ENCODE data around the gene EIF4G1. TPM values are rescaled to one million over a fixed set of nuclear protein-coding genes. Genes with fewer than 3 reads are reported as not detected.

Gene EIF4G1
- total RNA-seq, 1 experiment from 2014 or later, result 496 TPM

- Histone ChIP-seq H3K79me2 (ENCODE audit: insufficient read depth, low read length) (peaks cover 75% of the 10 kb centered on the region), H4K20me1 (ENCODE audit: insufficient read depth) (peaks cover 33% of the 10 kb centered on the region; the same call in 1 of the 2 replicates), H3K4me3 (replicated peaks in 1 of 2; ENCODE audit: low read depth in 1 of 2, low read length in 2 of 2) (no peak overlapping the region), H3K4me1 (ENCODE audit: control insufficient read depth in 1 of 2, insufficient read depth in 2 of 2, low read length in 2 of 2) (peaks cover 46 to 62% of the 10 kb centered on the region in 2 experiments), H3K27me3 (ENCODE audit: insufficient read depth, low read length) (no peaks in the 10 kb centered on the region), H3K9me3 (ENCODE audit: control insufficient read depth in 1 of 2, insufficient read depth in 1 of 2, low read depth in 1 of 2, low read length in 2 of 2) (no peaks in the 10 kb centered on the region), H3K27ac (ENCODE audit: low read depth, low read length) (peak overlapping the region; percentile 87), H2AFZ (ENCODE audit: low read depth, low read length, poor library complexity, severe bottlenecking) (no peak overlapping the region), H3K36me3 (ENCODE audit: control insufficient read depth in 1 of 2, insufficient read depth in 2 of 2, low read length in 2 of 2) (peaks cover 21 to 46% of the 10 kb centered on the region in 2 experiments), H3K9me2 (ENCODE audit: insufficient read depth) (no peaks in the 10 kb centered on the region), H3K4me2 (ENCODE audit: low read length) (peak overlapping the region; percentile 82), H3K9ac (ENCODE audit: low read length) (peak overlapping the region; percentile 99; the same call in 1 of the 2 replicates)
- DNase-seq (ENCODE audit: low read depth, low spot score), result no peak
- ATAC-seq, result no peak
- 0 out of 2 replicates have a peak, but pooled peaks have one; percentile 1 for TF ChIP-seq POLR2AphosphoS5 (IDR thresholded peaks at IDR 0.05; ENCODE audit: low read depth, low read length)
- TF ChIP-seq SRF (IDR thresholded peaks at IDR 0.05; ENCODE audit: low read depth), result no peak
- POLR2A ChIA-PET, result interaction anchor here (0.9 kb wide), 1 partner anchor 28 kb away, joined by 3 read pairs; no protein-coding TSS in a partner anchor
- intact Hi-C loops (cut with micrococcal nuclease), result no loop called here
- RAD21 ChIA-PET (ENCODE audit: low non-redundant PET in 1 of 2, low total read pairs in 2 of 2, uncharacterized antibody in 2 of 2, unreplicated experiment in 2 of 2), result no interaction called here
- BruUV-seq (replicated peaks), result TSS peak; percentile 33
- CTCF ChIA-PET, result no interaction called here
These were observed 2.8 kb downstream of the EIF4G1 start for GRCh38 chr3:184317201-184317600.

DNA sequence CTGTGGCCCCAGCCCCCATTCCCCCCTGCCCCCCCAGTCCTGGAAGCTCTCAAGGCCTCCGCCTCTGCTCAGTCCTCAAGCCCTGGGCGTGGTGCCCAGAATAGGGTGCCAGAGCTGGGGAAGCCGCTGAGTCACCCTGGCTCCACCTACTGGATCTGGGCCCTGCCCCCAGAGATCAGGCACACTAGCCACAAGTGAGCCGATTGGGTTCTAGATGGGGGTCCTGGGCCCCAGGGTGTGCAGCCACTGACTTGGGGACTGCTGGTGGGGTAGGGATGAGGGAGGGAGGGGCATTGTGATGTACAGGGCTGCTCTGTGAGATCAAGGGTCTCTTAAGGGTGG lies 5.7 kb downstream of the EIF4G1 start:
- peak overlapping the region; percentile 59 for H3K9ac ChIP-seq (ENCODE audit: low read length)
- POLR2A ChIA-PET, result interaction anchor here (1.3 to 1.7 kb wide), 2 partner anchors 8 to 26 kb away, joined by 3 to 4 read pairs; no protein-coding TSS in a partner anchor
- peaks cover 44 to 55% of the 10 kb centered on the region in 2 experiments for H3K4me1 ChIP-seq (ENCODE audit: control insufficient read depth in 1 of 2, insufficient read depth in 2 of 2, low read length in 2 of 2)
- H3K4me2 ChIP-seq (ENCODE audit: low read length), result peak overlapping the region; percentile 82
- no TSS peak for BruUV-seq (replicated peaks)
- RAD21 ChIA-PET (ENCODE audit: low non-redundant PET in 1 of 2, low total read pairs in 2 of 2, uncharacterized antibody in 2 of 2, unreplicated experiment in 2 of 2), result no interaction called here
- H3K9me3 ChIP-seq (ENCODE audit: control insufficient read depth in 1 of 2, insufficient read depth in 1 of 2, low read depth in 1 of 2, low read length in 2 of 2), result no peaks in the 10 kb centered on the region
- H3K27me3 ChIP-seq (ENCODE audit: insufficient read depth, low read length), result no peaks in the 10 kb centered on the region
- TF ChIP-seq YY1 (IDR thresholded peaks at IDR 0.05; ENCODE audit: extremely low read depth, insufficient replicate concordance, low read depth, low read length) (peak; percentile 3), SP1 (IDR thresholded peaks at IDR 0.05; ENCODE audit: low read depth) (no peak), POLR2AphosphoS5 (IDR thresholded peaks at IDR 0.05; ENCODE audit: low read depth, low read length) (peak; percentile 47; the same call in 1 of the 2 replicates), REST (IDR thresholded peaks at IDR 0.05; ENCODE audit: low read depth) (no peak)
- TF ChIP-seq, protein P1, sequence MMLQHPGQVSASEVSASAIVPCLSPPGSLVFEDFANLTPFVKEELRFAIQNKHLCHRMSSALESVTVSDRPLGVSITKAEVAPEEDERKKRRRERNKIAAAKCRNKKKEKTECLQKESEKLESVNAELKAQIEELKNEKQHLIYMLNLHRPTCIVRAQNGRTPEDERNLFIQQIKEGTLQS (IDR thresholded peaks at IDR 0.05), result no peak
- CTCF ChIA-PET, result interaction anchor here (1.0 to 1.4 kb wide), 2 partner anchors 31 to 70 kb away, joined by 4 read pairs; partner anchors contain the start of gene EEF1AKMT4
- no peak overlapping the region for H2AFZ ChIP-seq (ENCODE audit: low read depth, low read length, poor library complexity, severe bottlenecking)
- H3K9me2 ChIP-seq (ENCODE audit: insufficient read depth), result no peaks in the 10 kb centered on the region
- DNase-seq (ENCODE audit: low read depth, low spot score), result peak; percentile 83
- H3K79me2 ChIP-seq (ENCODE audit: insufficient read depth, low read length), result peaks cover 99% of the 10 kb centered on the region
- H3K27ac ChIP-seq (ENCODE audit: low read depth, low read length), result peak overlapping the region; percentile 87
- peak overlapping the region; percentile 20 to 37; a peak in 3 of 4 replicates for H3K4me3 ChIP-seq (replicated peaks in 1 of 2; ENCODE audit: low read depth in 1 of 2, low read length in 2 of 2)
- intact Hi-C loops (cut with micrococcal nuclease), result no loop called here
- peaks cover 45 to 74% of the 10 kb centered on the region in 2 experiments for H3K36me3 ChIP-seq (ENCODE audit: control insufficient read depth in 1 of 2, insufficient read depth in 2 of 2, low read length in 2 of 2)
- peaks cover 33% of the 10 kb centered on the region; the same call in 1 of the 2 replicates for H4K20me1 ChIP-seq (ENCODE audit: insufficient read depth)
- peak; percentile 89 for ATAC-seq

Measured in HCT116 (cell line).